GM12864 (cell line): ENCODE measurements around the gene GFRA4.
"Not testable (repeated sequence)": the region's sequence is repeated elsewhere in the genome, so short reads cannot be mapped to it uniquely, and the experiment has no call there.

Experiments
- DNase-seq: peaks from one replicate; pipeline ENCODE4 v3.0.0-alpha.2; 2011; ENCODE audit warnings: low read depth
- H3K4me3 ChIP-seq: 2 replicates; pipeline ENCODE4 v1.5.1; 2011; ENCODE audit warnings: mild to moderate bottlenecking, low read depth, low read length, control low read depth
- TF ChIP-seq, protein P1 (sequence below): IDR thresholded peaks from 2 replicates; pipeline ENCODE4 v1.5.1; 2011; ENCODE audit warnings: low read depth, mild to moderate bottlenecking, moderate library complexity, low read length, control low read depth, inconsistent platforms; ENCODE audit errors: missing control alignments

Gene GFRA4

DNA sequence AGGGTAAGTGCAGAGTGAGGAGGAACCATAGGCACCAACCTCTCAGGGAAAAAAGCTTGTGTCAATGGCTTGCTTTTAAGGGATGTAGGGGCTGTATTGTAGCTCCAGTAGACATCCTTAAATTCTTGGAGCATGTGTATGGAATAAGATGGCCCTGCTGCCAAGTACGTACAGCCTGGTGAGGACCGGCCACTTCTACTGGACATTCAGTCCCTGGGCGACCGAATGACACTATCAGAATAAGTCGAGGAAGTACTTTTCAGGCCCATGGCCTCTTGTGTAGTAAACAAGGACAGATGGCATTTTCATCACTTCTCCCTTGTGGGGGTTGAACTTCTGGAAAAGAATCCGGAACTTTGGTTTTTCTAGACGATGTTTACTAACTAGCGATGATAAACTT is 32.8 kb downstream of the GFRA4 start:
- DNase-seq: no peak
- TF ChIP-seq, protein P1, sequence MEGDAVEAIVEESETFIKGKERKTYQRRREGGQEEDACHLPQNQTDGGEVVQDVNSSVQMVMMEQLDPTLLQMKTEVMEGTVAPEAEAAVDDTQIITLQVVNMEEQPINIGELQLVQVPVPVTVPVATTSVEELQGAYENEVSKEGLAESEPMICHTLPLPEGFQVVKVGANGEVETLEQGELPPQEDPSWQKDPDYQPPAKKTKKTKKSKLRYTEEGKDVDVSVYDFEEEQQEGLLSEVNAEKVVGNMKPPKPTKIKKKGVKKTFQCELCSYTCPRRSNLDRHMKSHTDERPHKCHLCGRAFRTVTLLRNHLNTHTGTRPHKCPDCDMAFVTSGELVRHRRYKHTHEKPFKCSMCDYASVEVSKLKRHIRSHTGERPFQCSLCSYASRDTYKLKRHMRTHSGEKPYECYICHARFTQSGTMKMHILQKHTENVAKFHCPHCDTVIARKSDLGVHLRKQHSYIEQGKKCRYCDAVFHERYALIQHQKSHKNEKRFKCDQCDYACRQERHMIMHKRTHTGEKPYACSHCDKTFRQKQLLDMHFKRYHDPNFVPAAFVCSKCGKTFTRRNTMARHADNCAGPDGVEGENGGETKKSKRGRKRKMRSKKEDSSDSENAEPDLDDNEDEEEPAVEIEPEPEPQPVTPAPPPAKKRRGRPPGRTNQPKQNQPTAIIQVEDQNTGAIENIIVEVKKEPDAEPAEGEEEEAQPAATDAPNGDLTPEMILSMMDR: no peak
- no peak overlapping the region for H3K4me3 ChIP-seq

DNA sequence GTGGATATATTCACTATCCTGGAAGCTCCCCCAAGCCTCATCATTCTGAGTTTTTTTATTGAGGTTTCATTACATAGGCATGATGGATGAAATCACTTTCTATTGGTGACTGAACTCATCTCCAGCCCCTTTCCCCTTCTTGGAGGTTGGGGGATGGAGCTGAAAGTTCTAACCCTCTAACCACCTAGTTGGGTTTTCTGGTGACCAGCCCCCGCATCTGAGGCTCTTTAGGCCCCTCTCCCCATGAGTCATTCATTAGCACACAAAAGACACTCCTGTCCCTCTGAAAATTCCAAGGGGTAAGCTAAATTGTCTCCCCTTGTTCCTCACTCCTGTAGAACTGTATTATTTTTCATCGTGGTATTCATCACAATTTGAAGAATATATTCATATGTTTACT is 33.3 kb downstream of the GFRA4 start:
- TF ChIP-seq, protein P1: no peak
- DNase-seq: no peak
- no peak overlapping the region for H3K4me3 ChIP-seq

DNA sequence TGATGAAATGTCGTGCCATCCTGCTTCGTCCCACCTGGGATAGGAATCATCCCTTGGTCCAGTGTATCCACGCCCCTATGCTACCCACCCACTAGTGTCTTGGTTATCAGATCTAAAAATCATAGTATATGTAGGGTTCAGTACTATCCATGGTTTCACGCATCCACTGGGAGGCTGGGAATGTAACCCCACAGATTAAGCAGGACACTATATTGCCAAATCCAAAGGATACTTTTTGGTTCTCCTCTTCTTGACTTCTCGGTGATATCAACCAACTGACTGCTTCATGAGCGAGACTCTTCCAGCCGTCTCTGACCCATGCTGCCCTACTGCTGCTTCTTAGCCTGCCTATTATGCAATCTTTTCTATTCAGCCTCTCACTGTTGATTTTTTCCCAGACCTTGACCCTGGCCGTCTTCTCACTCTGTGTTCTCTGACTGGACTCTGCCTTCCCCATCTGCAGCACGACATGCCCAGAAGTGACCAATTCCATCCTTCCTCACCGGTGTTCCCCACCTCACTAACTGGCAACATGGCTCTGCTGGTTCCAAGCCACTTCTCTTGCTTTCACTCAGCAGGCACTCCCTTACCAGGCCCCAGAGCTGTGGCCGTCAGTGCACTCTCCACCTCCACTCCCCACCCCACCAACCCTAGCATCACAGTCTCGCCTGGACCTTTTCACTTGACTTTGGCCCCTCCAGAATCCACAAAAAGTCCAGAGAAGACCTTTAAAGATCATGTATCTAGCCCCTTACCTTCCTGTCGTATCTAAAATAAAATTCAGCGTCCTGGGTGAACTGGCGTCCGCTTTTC is 34.5 kb downstream of the GFRA4 start:
- DNase-seq: no peak
- TF ChIP-seq, protein P1: no peak

DNA sequence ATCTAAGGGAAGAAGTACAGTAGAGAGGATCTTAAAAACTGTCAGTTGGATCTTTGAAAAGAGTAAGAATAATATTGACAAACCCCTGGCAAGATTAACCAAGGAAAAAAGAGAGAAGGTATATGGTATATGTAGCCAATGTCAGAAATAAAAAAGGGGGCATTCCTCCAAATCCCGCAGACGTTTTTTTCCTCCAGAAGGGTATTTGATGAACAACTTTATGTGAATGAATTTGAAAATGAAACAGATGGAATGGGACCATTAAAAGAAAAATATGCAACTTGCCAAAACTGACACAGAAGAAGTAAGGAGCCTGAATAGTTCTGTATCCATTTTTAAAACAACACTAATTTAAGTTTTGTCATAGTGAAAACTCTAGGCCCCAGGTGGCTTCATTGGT is 35.7 kb downstream of the GFRA4 start:
- TF ChIP-seq, protein P1: no peak
- no peak for DNase-seq
- H3K4me3 ChIP-seq: no peak overlapping the region

More for the DNA sequence above, 34.5 kb downstream of the GFRA4 start:
- H3K4me3 ChIP-seq: no peak overlapping the region

DNA sequence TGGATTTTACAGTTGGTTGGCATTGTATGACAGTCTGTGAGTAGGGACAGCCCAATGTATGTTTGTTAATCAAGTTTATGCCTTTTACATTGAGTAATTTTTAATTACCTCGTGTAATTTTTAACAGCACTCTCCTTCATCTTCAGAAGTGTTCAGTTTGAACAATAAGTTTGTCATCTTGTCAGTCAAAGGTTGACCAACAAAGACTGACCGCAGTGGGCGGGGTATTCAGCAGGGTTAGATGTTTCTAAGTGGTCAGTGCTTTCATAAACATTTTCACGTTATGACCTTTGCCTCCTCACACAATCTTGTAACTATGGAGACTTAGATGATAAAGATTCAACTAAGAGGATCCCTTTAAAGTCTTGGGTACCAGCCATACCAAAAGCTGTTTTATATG is 40.8 kb downstream of the GFRA4 start:
- DNase-seq: no peak
- TF ChIP-seq, protein P1: no peak
- H3K4me3 ChIP-seq: no peak overlapping the region

DNA sequence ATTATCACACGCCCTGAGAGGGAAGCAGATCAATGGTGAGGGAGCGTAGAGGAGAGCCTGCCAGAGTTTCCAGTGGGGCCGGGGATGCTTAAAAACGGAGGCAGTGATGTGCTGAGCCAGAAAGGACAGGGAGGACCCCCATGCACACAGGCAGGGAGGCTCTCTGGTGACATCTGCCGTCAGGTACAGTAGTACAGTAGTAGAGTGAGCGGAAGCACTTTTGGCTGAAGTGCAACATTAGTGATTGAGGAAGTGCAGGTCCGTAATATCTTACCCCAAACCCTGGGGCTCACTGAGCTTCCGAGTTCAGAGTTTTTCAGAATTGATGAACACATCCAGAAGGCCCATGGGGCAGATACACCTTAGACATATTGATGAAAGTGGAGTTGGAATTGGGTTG is 42.1 kb downstream of the GFRA4 start:
- no peak overlapping the region for H3K4me3 ChIP-seq
- DNase-seq: no peak
- TF ChIP-seq, protein P1: no peak

DNA sequence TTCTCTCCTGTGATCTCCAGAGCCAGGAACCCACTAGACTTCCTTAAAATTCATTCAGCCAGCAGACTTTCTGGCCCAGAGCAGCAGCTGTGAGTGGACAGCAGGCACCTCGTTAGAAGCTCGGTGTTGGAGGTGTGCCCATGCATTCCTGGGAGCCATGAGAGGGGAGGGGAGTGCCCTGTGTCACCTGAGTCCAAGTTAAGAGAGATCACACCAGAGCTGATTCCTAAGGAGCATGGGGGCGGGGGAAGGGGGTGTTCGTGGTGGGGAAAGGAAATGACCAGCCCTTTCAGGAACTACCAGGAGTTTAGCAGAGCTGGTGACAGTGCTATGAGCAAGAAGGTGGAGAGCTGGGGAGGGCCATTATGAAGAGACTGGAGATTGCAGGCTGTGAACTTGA is 46.9 kb downstream of the GFRA4 start:
- TF ChIP-seq, protein P1: no peak
- no peak for DNase-seq

DNA sequence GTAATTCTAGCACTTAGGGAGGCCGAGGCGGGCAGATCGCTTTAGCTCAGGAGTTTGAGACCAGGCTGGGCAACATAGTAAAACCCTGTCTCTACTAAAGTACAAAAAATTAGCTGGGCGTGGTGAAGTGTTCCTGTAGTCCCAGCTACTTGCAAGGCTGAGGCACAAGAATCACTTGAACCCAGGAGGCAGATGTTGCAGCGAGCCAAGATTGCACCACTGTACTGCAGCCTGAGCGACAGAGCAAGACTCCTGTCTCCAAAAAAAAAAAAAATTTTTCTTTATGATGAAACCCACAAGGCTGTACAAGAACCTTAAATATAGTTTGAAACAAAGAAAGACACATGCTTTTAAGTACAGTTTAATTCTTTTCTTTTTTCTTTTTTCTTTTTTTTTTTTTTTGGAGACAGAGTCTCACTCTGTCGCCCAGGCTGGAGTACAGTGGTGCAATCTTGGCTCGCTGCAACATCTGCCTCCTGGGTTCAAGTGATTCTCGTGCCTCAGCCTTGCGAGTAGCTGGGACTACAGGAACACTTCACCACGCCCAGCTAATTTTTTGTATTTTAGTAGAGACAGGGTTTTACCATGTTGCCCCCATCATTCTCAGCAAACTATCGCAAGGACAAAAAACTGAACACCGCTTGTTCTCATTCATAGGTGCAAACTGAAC is 47.9 kb downstream of the GFRA4 start:
- not testable (repeated sequence) for DNase-seq, H3K4me3 ChIP-seq

More for the DNA sequence above, 46.9 kb downstream of the GFRA4 start:
- H3K4me3 ChIP-seq: no peak overlapping the region
